HL-60/S4 (cell line): ENCODE measurements around the gene HGD.

Experiments
- in situ Hi-C: fragments of 300-500 bp; cut with MboI; formaldehyde crosslinking; loops from 2 replicates; pipeline ENCODE4 v1.14.3; 2022; ENCODE audit warnings: low sequenced_read_pairs

Gene HGD

DNA sequence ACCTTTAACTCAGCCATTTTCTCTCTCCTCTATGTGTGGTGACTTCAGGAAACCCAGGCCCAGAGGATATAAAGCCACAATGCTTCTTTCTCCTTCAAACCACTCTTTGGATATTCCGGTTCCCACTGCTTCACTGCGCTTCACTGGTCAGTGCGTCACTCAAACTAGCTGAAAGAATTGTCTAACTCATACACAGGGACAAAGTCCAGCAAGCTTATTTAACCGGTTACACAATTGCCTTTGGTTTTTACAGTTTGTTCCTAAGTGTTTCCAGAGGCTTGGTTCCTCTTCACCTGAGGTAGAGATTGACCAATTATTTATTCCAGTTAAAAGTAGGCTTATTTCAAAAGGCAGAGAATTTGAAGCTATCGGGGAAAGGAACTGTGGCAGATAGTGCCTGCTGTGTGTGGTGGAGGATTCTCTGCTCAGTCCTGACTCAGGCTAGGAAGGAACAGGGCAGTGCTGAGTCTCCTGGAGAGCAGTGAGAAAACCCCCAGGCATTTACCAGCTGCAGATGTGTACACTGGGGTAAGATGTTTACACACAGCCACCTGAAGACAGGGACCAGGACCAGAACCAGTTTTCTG lies at the start of gene HGD:
Gene HGD (minus strand): TSS at position 145 of the 587 bp plus-strand sequence. CDS start 128 bp downstream, at position 17.
- in situ Hi-C loops, result no loop called here

DNA sequence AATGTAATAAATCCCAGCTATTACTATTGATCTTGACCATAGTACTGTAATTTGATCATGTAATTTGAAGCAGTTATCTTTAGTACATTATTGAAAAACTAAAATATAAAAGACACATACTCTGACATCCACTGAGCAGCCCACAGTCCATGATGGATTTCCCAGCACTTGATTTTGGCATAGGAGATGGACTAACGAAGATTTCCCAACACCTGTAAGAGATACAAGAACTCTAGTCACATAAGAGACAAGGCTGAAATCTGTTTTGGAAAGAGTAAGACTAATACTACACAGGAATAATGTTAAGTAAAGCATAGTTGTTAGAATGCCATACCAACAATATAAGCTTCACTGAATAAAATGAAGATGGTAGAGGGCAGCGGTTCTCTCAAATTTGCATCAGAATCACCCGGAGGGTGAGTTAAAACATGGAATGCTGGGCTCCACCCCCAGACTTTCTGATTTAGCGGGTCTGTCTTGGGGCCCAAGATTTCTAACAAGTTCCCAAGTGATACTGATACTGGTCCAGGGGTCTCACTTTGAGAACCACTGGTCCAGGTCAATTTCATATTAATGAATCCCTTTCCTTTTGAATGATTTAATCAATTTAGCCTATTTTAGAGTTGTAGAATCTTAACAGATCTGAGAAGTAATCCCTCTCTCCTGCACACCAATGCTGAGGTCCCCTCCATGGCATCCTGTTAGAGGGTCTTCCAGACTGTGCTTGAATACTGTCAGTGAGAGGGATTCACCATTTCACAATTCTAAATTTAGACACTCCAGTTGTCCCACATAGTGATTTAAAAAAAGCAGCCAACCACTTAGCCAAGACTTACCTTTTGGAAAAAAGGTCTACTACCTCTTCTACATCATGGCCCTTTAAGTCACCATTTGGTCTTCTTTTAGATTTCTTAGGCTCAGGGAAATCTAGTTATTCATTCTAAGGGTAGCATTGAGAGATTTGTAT lies 48.8 kb upstream of the HGD start:
- in situ Hi-C loops, result no loop called here

GRCh38 chr3:120726791-120727190 lies 44.8 kb upstream of the HGD start:
- in situ Hi-C loops, result no loop called here

GRCh38 chr3:120719167-120719834 lies 37.3 kb upstream of the HGD start:
- in situ Hi-C loops, result loop anchor here (25.0 kb wide), 1 partner anchor 107 kb away; no protein-coding TSS in a partner anchor

- in situ Hi-C loops, result loop anchor here (25.0 kb wide), 1 partner anchor 101 kb away; no protein-coding TSS in a partner anchor
These were observed 31.2 kb upstream of the HGD start for GRCh38 chr3:120713262-120713661.

DNA sequence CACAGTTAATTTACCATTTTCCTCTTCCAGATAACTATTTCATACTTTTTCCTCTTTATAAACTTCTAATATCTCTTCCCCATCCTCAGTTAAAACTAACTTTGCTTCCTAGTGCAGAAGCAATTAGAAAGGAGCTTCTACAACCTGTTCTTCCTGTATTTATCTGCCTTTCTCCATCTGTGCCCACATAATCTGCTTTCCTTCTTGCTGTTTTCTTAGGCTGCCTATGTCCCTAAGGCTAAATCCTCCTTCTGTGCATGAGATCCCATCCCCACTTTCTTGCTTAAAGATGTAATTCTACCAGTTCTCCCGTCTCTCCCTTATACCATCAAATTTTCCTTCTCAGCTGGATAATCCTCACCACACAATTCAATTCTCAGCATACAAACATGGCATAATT lies 28.3 kb upstream of the HGD start:
- in situ Hi-C loops, result loop anchor here (25.0 kb wide), 1 partner anchor 98 kb away; no protein-coding TSS in a partner anchor

- in situ Hi-C loops, result loop anchor here (25.0 kb wide), 1 partner anchor 96 kb away; no protein-coding TSS in a partner anchor
These were observed 26.4 kb upstream of the HGD start for GRCh38 chr3:120708408-120708807.

- in situ Hi-C loops, result loop anchor here (25.0 kb wide), 1 partner anchor 95 kb away; no protein-coding TSS in a partner anchor
These were observed 24.9 kb upstream of the HGD start for GRCh38 chr3:120706950-120707349.

DNA sequence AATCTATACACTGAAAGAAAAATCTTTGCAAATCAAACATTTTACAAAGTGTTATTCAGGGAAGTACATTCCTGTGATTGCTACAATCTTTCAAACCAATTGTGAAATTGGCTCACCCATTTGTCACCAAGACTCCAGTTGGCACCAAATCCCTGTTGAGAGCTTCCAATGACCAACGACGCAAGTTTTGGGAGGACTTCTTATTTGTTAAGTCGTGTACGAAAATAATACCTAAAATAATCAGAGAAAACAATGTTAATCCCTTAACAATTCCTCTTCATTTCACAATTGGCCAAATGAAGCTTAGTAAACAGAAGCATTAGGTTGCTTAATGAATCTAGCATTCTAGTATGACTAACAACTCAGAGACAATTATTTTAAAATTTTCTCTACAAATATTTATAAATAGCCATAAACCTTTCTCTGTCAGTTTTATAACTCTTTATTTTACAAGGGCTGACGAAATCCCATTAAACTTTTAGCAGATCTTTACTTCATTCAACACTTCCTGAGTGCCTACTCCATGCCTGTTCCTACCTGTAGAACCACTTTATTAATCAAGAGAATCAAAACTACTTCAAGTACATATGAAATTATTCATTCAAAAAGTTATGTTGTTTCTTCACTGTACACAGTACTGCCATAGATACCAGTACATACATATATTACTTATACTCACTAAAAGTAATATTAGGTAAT lies 24.0 kb upstream of the HGD start:
- in situ Hi-C loops, result loop anchor here (25.0 kb wide), 1 partner anchor 94 kb away; no protein-coding TSS in a partner anchor

DNA sequence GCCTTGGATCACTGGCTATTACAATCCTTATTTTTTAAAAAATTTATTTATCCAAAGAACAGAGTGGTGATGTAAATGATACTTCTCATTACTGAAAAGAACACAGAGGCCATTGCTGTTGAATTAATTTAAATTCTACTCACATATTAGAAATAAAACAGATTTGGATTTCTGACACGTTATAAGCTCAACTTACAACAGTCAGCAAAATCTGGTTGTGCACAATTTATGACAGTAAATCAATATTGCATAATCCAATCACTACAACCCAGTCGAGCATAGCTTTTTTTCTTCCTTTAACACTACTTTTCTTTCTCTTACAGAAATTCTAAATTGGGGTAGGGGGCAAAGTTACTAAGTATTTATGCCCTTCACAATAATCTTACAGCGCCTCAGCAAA lies 17.3 kb upstream of the HGD start:
- in situ Hi-C loops, result no loop called here

- in situ Hi-C loops, result no loop called here
These were observed 11.6 kb upstream of the HGD start for GRCh38 chr3:120693439-120694171.

GRCh38 chr3:120689395-120689794 lies 7.4 kb upstream of the HGD start:
- in situ Hi-C loops, result no loop called here

DNA sequence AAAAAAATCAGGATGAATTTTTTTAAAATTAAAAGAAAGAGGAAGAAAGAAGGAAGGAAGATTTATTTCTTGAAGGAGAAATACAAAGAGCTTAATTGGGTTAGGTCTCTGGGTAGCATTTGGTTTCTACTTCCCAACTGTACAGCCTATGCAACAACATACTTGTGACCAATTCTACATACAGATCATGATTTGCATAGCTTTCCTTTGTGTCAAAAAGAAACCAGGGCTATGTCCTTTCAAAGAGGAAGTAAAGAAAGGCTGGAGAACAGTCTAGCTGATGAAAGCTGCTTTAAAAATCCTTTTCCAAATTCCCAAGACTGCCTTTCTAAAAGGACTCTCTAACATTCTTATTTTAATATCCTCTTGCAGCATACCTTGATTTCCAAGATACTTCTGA lies 6.1 kb upstream of the HGD start:
- in situ Hi-C loops, result no loop called here

DNA sequence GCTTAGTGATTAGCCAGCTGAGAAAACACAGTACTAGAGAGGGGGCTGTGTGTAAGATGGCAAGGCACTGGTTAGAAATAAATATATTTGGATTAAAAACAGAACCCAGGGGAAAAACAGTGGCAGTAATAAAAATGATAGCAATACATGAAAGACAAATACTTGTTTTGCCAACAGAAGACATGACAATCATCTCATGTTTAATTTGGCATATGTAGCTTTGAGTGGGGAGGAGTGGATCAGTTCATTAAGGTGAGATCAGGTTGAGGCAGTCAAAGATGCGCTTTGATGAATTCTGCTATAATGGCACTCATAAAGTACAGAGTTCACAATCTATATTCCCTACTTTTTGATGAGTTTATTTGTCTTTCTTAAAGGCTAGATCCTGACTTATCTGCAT lies 3.4 kb upstream of the HGD start:
- in situ Hi-C loops, result no loop called here

GRCh38 chr3:120684896-120685295 lies 2.9 kb upstream of the HGD start:
- in situ Hi-C loops, result no loop called here

GRCh38 chr3:120683671-120684301 lies 1.7 kb upstream of the HGD start:
- in situ Hi-C loops, result no loop called here

DNA sequence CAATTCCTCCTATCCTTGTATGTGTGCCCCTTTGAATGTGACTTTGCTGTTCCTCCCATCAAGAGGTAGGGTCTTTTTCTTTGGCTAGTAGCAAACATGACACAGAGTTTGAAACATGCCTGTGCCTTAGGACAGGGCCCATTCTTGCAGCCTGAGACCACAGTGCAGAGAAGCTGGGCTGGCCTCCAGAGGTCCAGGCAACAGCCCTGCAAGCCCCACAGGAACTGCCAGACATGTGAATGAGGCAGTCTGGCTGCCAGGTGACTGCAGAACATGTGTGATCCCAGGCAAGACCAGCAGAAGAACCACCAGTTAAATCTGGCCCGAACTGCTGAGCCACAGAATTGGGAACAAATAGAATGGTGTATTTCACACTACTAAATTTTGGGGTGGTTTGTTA lies 1.2 kb upstream of the HGD start:
- in situ Hi-C loops, result no loop called here

DNA sequence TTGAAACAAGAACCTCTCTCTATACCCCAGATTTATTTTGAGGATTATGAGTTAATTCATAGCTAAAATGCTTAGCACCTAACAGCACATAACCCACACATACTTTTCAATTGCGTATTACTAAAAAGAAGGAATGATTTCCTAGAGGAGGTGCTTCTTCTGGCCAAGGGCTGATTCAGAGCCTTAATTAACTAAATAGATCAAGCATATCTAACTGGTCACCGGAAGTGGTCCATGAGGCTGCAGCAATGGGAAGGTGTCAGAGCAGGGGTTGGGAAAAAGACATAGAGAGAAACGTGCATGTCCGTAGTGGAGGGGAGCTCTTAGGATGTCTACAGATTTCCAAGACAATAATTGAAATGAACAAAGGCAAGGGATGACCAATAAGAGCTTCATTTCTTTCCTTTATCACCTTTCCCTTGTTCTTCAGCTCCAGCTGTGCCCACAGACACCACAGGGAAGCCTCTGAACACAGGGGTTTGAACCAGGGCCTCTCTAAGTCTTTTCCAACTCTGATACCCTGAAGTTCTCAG lies 467 bp downstream of the HGD start:
- in situ Hi-C loops, result no loop called here

- in situ Hi-C loops, result no loop called here
These were observed 1.0 kb downstream of the HGD start for GRCh38 chr3:120681018-120681417.
